ENCODE data around the gene ST7. TPM values are rescaled to one million over a fixed set of nuclear protein-coding genes. Genes with fewer than 3 reads are reported as not detected.
"Not testable (repeated sequence)": the region's sequence is repeated elsewhere in the genome, so short reads cannot be mapped to it uniquely, and the experiment has no call there.

The ST7 gene
- polyA plus RNA-seq, 1 donor from 2014 or later, result 76.8 TPM

- no peak for TF ChIP-seq REST (IDR thresholded peaks at IDR 0.05; ENCODE audit: borderline replicate concordance)
Measured at GRCh38 chr7:116970238-116970910, 17.1 kb downstream of the ST7 start (continued).

GRCh38 chr7:116971153-116971552, 17.9 kb downstream of the ST7 start:
- not testable (repeated sequence) for H4K20me1 ChIP-seq (ENCODE audit: insufficient read depth); H3K79me2 ChIP-seq (replicated peaks; ENCODE audit: insufficient read depth, low read length)

DNA sequence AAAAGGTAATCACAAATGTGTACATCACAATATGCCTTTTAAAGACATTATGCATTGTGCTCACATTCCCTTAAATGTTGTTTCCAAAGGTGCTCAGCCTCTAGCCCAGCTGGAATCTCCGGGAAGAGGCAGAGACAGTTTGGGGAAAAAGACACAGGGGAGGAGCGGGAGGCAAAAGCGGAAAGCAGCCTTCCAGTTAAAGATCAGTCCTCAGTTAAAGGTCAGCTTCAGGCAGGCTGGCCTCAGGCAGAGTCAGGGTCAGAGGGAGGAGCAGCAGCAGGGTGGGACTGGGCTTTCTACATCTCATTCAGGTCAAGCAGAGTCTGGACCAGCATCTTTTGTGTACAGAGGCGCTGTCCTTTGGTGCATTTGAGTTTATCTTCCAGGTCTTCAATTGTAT, 18.6 kb downstream of the ST7 start:
- no peak for TF ChIP-seq REST (IDR thresholded peaks at IDR 0.05; ENCODE audit: borderline replicate concordance)
- TF ChIP-seq RAD21 (conservative IDR thresholded peaks at IDR 0.05), result no peak
- TF ChIP-seq SMC3 (conservative IDR thresholded peaks at IDR 0.05; ENCODE audit: poor library complexity), result no peak
- TF ChIP-seq CTCF (IDR thresholded peaks at IDR 0.05; ENCODE audit: poor library complexity, severe bottlenecking), result no peak
- no peak for TF ChIP-seq EP300 (conservative IDR thresholded peaks at IDR 0.05; ENCODE audit: poor library complexity, severe bottlenecking)
- TF ChIP-seq EZH2 (IDR thresholded peaks at IDR 0.05; ENCODE audit: borderline replicate concordance, insufficient read depth, low read length, poor library complexity, severe bottlenecking), result no peak
- no peak overlapping the region for H3K4me2 ChIP-seq (ENCODE audit: low read length)
- H4K20me1 ChIP-seq (ENCODE audit: insufficient read depth), result no peaks in the 10 kb centered on the region
- H3K9me3 ChIP-seq (ENCODE audit: low read length), result no peaks in the 10 kb centered on the region
- H3F3A ChIP-seq (ENCODE audit: insufficient read depth, low read length, poor library complexity, severe bottlenecking), result no peaks in the 10 kb centered on the region
- no peak overlapping the region for H3K9ac ChIP-seq (ENCODE audit: low read length)
- H3K79me2 ChIP-seq (replicated peaks; ENCODE audit: insufficient read depth, low read length), result no peaks in the 10 kb centered on the region
- H3K4me3 ChIP-seq (ENCODE audit: low read length), result no peak overlapping the region
- no peak overlapping the region for H3K27ac ChIP-seq (ENCODE audit: low read length)
- H3K9me2 ChIP-seq (ENCODE audit: insufficient read depth, low read length), result no peaks in the 10 kb centered on the region
- H3K27me3 ChIP-seq (ENCODE audit: insufficient read depth, low read depth, low read length), result no peaks in the 10 kb centered on the region
- no peaks in the 10 kb centered on the region for H3K36me3 ChIP-seq (ENCODE audit: insufficient read depth, low read length)
- H2AFZ ChIP-seq (ENCODE audit: low read depth, low read length), result no peak overlapping the region

More at GRCh38 chr7:116971153-116971552, 17.9 kb downstream of the ST7 start:
- H3K4me3 ChIP-seq (ENCODE audit: low read length); H3K36me3 ChIP-seq (ENCODE audit: insufficient read depth, low read length); H3K9me3 ChIP-seq (ENCODE audit: low read length); H3K9me2 ChIP-seq (ENCODE audit: insufficient read depth, low read length); H3K9ac ChIP-seq (ENCODE audit: low read length); H2AFZ ChIP-seq (ENCODE audit: low read depth, low read length); H3F3A ChIP-seq (ENCODE audit: insufficient read depth, low read length, poor library complexity, severe bottlenecking); H3K27ac ChIP-seq (ENCODE audit: low read length); H3K4me2 ChIP-seq (ENCODE audit: low read length); H3K27me3 ChIP-seq (ENCODE audit: insufficient read depth, low read depth, low read length): not testable (repeated sequence)

GRCh38 chr7:116975024-116975423, 21.7 kb downstream of the ST7 start:
- H3K27ac ChIP-seq (ENCODE audit: low read length); H3K4me3 ChIP-seq (ENCODE audit: low read length); H3F3A ChIP-seq (ENCODE audit: insufficient read depth, low read length, poor library complexity, severe bottlenecking); H3K79me2 ChIP-seq (replicated peaks; ENCODE audit: insufficient read depth, low read length); H3K27me3 ChIP-seq (ENCODE audit: insufficient read depth, low read depth, low read length); H3K9me2 ChIP-seq (ENCODE audit: insufficient read depth, low read length); H3K4me2 ChIP-seq (ENCODE audit: low read length); H3K36me3 ChIP-seq (ENCODE audit: insufficient read depth, low read length); H3K9me3 ChIP-seq (ENCODE audit: low read length); H2AFZ ChIP-seq (ENCODE audit: low read depth, low read length); H4K20me1 ChIP-seq (ENCODE audit: insufficient read depth); H3K9ac ChIP-seq (ENCODE audit: low read length): not testable (repeated sequence)
